PC-3 (cell line): Measurements from ENCODE around the gene VDAC1. TPM values are rescaled to one million over a fixed set of nuclear protein-coding genes. Genes with fewer than 3 reads are reported as not detected.

ENCODE experiments used
- ATAC-seq: fragments of 200-7000 bp; cut with Tn5 transposase; 2 replicates; pipeline ENCODE4 v1.9.1; 2020; ENCODE audit warnings: mild to moderate bottlenecking, moderate library complexity
- BruUV-seq: library from RNA; stranded (reverse); fragments of 400-500 nt; replicated peaks from 2 replicates; lab custom pipeline; 2021; lab: Mats Ljungman, UMichigan
- CTCF ChIA-PET: fragments of 300-600 bp; sonication (Branson Sonifier 250); formaldehyde crosslinking; loops from one replicate; lab custom pipeline; 2022; ENCODE audit warnings: antibody characterized with exemption; lab: Charles Lee
- POLR2A ChIA-PET: fragments of 300-600 bp; sonication (Branson Sonifier 250); formaldehyde crosslinking; loops from one replicate; lab custom pipeline; 2022; ENCODE audit warnings: antibody characterized with exemption; ENCODE audit not compliant: unreplicated experiment; lab: Charles Lee
- DNase-seq: peaks from one replicate; pipeline ENCODE4 v3.0.0-alpha.2; 2015
- H2AFZ ChIP-seq: fragments of 300-600 bp; sonication (generic); 2 replicates; pipeline ENCODE4 v1.6.0; 2016; ENCODE audit warnings: antibody characterized with exemption, low read length
- H3F3A ChIP-seq: fragments of 300-600 bp; sonication (generic); one replicate; pipeline ENCODE4 v1.6.0; 2017; ENCODE audit warnings: antibody characterized with exemption, low read length, control low read depth, mild to moderate bottlenecking; ENCODE audit not compliant: unreplicated experiment
- H3K27ac ChIP-seq: fragments of 300-600 bp; sonication (generic); 2 replicates; pipeline ENCODE4 v1.5.1; 2016; ENCODE audit warnings: mild to moderate bottlenecking, low read length
- H3K27me3 ChIP-seq: fragments of 300-600 bp; sonication (generic); 2 replicates; pipeline ENCODE4 v1.6.1; 2016; ENCODE audit warnings: low read length, mixed read lengths
- H3K36me3 ChIP-seq: fragments of 300-600 bp; sonication (generic); 2 replicates; pipeline ENCODE4 v1.6.1; 2016; ENCODE audit warnings: low read depth, mixed run types, low read length, mixed read lengths
- H3K4me1 ChIP-seq: fragments of 300-600 bp; sonication (generic); 2 replicates; pipeline ENCODE4 v1.5.1; 2016; ENCODE audit warnings: low read length; ENCODE audit not compliant: insufficient read depth
- H3K4me2 ChIP-seq: fragments of 300-600 bp; sonication (generic); 2 replicates; pipeline ENCODE4 v1.6.0; 2016; ENCODE audit warnings: low read length
- H3K4me3 ChIP-seq: fragments of 300-600 bp; sonication (generic); 2 replicates; pipeline ENCODE4 v1.5.1; 2016; ENCODE audit warnings: mild to moderate bottlenecking, low read length, mixed read lengths
- H3K79me2 ChIP-seq: fragments of 300-600 bp; sonication (generic); 2 replicates; pipeline ENCODE4 v1.6.1; 2017; ENCODE audit warnings: low read length, mixed read lengths
- H3K9ac ChIP-seq: fragments of 300-600 bp; sonication (generic); 2 replicates; pipeline ENCODE4 v1.6.0; 2016; ENCODE audit warnings: mild to moderate bottlenecking, low read length
- H3K9me2 ChIP-seq: fragments of 300-600 bp; sonication (generic); replicated peaks from 2 replicates; pipeline ENCODE4 v1.6.1; 2016; ENCODE audit warnings: mixed run types, low read length, mixed read lengths
- H3K9me3 ChIP-seq: fragments of 300-600 bp; sonication (generic); 2 replicates; pipeline ENCODE4 v1.6.1; 2016; ENCODE audit warnings: low read length, mixed read lengths
- H4K20me1 ChIP-seq: fragments of 300-600 bp; sonication (generic); 2 replicates; pipeline ENCODE4 v1.6.1; 2016; ENCODE audit warnings: low read length, mixed read lengths
- EZH2 ChIP-seq: fragments of 300-600 bp; sonication (generic); IDR thresholded peaks from one replicate; pipeline ENCODE4 v1.6.1; 2017; ENCODE audit warnings: antibody characterized with exemption, mild to moderate bottlenecking, low read length; ENCODE audit not compliant: unreplicated experiment
- EZH2phosphoT487 ChIP-seq: fragments of 300-600 bp; sonication (generic); IDR thresholded peaks from 2 replicates; pipeline ENCODE4 v1.6.1; 2018; ENCODE audit warnings: mild to moderate bottlenecking, antibody characterized with exemption, low read length, borderline replicate concordance
- intact Hi-C: fragments of 100-400 bp; cut with micrococcal nuclease; formaldehyde crosslinking; loops from 2 replicates; pipeline ENCODE4 v1.9.0; 2023
- total RNA-seq: library from RNA; depleted of rRNA; stranded (reverse); fragments of >200 nt; gene quantifications from 2 replicates; pipeline ENCODE4 v1.2.3, GENCODE V29; 2014
- TF ChIP-seq, protein P1 (sequence below): fragments of 300-600 bp; sonication (generic); conservative IDR thresholded peaks from 2 replicates; pipeline ENCODE4 v1.5.1; 2017; ENCODE audit warnings: antibody characterized with exemption, low read depth, mild to moderate bottlenecking, low read length

The VDAC1 gene
- total RNA-seq, 1 experiment from 2014 or later, result 220 TPM

- no peaks in the 10 kb centered on the region for H3K36me3 ChIP-seq
- H3K9me3 ChIP-seq, result no peaks in the 10 kb centered on the region
- peak overlapping the region; percentile 66 for H3K27ac ChIP-seq
- DNase-seq (peak; percentile 68), ATAC-seq (peak; percentile 39)
- intact Hi-C loops, result no loop called here
- no peaks in the 10 kb centered on the region for H3K27me3 ChIP-seq
- H3K4me3 ChIP-seq, result no peak overlapping the region
- no peaks in the 10 kb centered on the region for H4K20me1 ChIP-seq
- H3K4me2 ChIP-seq, result peak overlapping the region; percentile 51
- TF ChIP-seq EZH2 (no peak), EZH2phosphoT487 (no peak)
- TF ChIP-seq, protein P1, sequence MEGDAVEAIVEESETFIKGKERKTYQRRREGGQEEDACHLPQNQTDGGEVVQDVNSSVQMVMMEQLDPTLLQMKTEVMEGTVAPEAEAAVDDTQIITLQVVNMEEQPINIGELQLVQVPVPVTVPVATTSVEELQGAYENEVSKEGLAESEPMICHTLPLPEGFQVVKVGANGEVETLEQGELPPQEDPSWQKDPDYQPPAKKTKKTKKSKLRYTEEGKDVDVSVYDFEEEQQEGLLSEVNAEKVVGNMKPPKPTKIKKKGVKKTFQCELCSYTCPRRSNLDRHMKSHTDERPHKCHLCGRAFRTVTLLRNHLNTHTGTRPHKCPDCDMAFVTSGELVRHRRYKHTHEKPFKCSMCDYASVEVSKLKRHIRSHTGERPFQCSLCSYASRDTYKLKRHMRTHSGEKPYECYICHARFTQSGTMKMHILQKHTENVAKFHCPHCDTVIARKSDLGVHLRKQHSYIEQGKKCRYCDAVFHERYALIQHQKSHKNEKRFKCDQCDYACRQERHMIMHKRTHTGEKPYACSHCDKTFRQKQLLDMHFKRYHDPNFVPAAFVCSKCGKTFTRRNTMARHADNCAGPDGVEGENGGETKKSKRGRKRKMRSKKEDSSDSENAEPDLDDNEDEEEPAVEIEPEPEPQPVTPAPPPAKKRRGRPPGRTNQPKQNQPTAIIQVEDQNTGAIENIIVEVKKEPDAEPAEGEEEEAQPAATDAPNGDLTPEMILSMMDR, result no peak
- no peaks in the 10 kb centered on the region for H3K79me2 ChIP-seq
- ChIA-PET CTCF (no interaction called here), POLR2A (no interaction called here)
- H3K9ac ChIP-seq, result no peak overlapping the region
- no peaks in the 10 kb centered on the region for H3F3A ChIP-seq
- H3K4me1 ChIP-seq, result peaks cover 20% of the 10 kb centered on the region
- H3K9me2 ChIP-seq, result no peaks in the 10 kb centered on the region
- H2AFZ ChIP-seq, result peak overlapping the region; percentile 33
- no TSS peak for BruUV-seq
Measured at GRCh38 chr5:134029156-134029555, 24.4 kb upstream of the VDAC1 start.

- no peak overlapping the region for H3K4me3 ChIP-seq
- H3K4me2 ChIP-seq, result peak overlapping the region; percentile 51
- intact Hi-C loops, result no loop called here
- H4K20me1 ChIP-seq, result no peaks in the 10 kb centered on the region
- no TSS peak for BruUV-seq
- TF ChIP-seq EZH2, result no peak
- TF ChIP-seq, protein P1, result no peak
- no peak for TF ChIP-seq EZH2phosphoT487
- POLR2A ChIA-PET, result no interaction called here
- H3F3A ChIP-seq, result no peaks in the 10 kb centered on the region
- DNase-seq (no peak), ATAC-seq (no peak)
- H3K27me3 ChIP-seq, result no peaks in the 10 kb centered on the region
- CTCF ChIA-PET, result no interaction called here
- no peaks in the 10 kb centered on the region for H3K9me3 ChIP-seq
- H3K9ac ChIP-seq, result no peak overlapping the region
- H3K4me1 ChIP-seq, result peaks cover 20% of the 10 kb centered on the region
- no peaks in the 10 kb centered on the region for H3K9me2 ChIP-seq
- H3K36me3 ChIP-seq, result no peaks in the 10 kb centered on the region
- H3K79me2 ChIP-seq, result no peaks in the 10 kb centered on the region
- peak overlapping the region; percentile 66 for H3K27ac ChIP-seq
- H2AFZ ChIP-seq, result peak overlapping the region; percentile 33; the same call in 1 of the 2 replicates
Measured at GRCh38 chr5:134028496-134028895, 23.7 kb upstream of the VDAC1 start.

GRCh38 chr5:134027288-134027615, 22.5 kb upstream of the VDAC1 start:
- no peak overlapping the region for H3K9ac ChIP-seq
- no peak for DNase-seq
- no peaks in the 10 kb centered on the region for H3K27me3 ChIP-seq
- TF ChIP-seq EZH2, result no peak
- no peak for TF ChIP-seq EZH2phosphoT487
- ChIA-PET CTCF (no interaction called here), POLR2A (no interaction called here)
- H2AFZ ChIP-seq, result no peak overlapping the region
- no peaks in the 10 kb centered on the region for H3K9me3 ChIP-seq
- peaks cover 17% of the 10 kb centered on the region for H3K4me1 ChIP-seq
- no peaks in the 10 kb centered on the region for H4K20me1 ChIP-seq
- no peaks in the 10 kb centered on the region for H3F3A ChIP-seq
- intact Hi-C loops, result no loop called here
- no TSS peak for BruUV-seq
- H3K27ac ChIP-seq, result no peak overlapping the region
- no peak overlapping the region for H3K4me2 ChIP-seq
- no peak overlapping the region for H3K4me3 ChIP-seq
- H3K79me2 ChIP-seq, result no peaks in the 10 kb centered on the region
- H3K9me2 ChIP-seq, result no peaks in the 10 kb centered on the region
- no peaks in the 10 kb centered on the region for H3K36me3 ChIP-seq
- ATAC-seq, result no peak
